Measurements from ENCODE around the gene CPED1.

DNA sequence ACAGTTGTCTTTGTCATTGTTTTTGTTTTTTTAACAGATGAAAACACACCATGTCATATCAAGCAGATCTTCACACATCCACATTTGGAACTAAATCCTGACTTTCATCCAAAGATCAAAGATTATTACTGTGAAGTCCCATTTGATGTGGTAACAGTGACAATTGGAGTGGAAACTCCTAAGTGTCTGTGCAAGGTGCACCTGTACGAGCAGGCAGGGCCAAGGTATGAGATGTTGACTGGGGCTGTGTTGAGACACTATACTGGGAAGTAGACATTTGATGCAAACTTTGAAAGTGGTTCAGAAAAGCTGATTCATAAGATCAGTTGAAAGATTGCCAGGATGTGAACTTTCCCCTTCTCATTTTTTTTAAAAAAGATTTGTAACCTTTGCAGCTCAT, 152.3 kb downstream of the CPED1 start:
- TF ChIP-seq EZH2 (IDR thresholded peaks at IDR 0.05; ENCODE audit: low read length, missing control alignments): no peak
- TF ChIP-seq, protein P1, sequence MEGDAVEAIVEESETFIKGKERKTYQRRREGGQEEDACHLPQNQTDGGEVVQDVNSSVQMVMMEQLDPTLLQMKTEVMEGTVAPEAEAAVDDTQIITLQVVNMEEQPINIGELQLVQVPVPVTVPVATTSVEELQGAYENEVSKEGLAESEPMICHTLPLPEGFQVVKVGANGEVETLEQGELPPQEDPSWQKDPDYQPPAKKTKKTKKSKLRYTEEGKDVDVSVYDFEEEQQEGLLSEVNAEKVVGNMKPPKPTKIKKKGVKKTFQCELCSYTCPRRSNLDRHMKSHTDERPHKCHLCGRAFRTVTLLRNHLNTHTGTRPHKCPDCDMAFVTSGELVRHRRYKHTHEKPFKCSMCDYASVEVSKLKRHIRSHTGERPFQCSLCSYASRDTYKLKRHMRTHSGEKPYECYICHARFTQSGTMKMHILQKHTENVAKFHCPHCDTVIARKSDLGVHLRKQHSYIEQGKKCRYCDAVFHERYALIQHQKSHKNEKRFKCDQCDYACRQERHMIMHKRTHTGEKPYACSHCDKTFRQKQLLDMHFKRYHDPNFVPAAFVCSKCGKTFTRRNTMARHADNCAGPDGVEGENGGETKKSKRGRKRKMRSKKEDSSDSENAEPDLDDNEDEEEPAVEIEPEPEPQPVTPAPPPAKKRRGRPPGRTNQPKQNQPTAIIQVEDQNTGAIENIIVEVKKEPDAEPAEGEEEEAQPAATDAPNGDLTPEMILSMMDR (conservative IDR thresholded peaks at IDR 0.05 in 1 of 2, IDR thresholded peaks at IDR 0.05 in 1 of 2; ENCODE audit: low read depth in 1 of 2, low read length in 2 of 2): no peak

Measured in fibroblast of lung (primary cell).